PC-9 (cell line): Measurements from ENCODE around the gene DAB1. TPM values are rescaled to one million over a fixed set of nuclear protein-coding genes. Genes with fewer than 3 reads are reported as not detected.

Experiments used
- BruUV-seq: library from RNA; stranded (reverse); fragments of 400-500 nt; replicated peaks from 2 replicates; lab custom pipeline; 2021; lab: Mats Ljungman, UMichigan
- CTCF ChIA-PET: fragments of 300-600 bp; sonication (Branson Sonifier 250); formaldehyde crosslinking; loops from one replicate; lab custom pipeline; 2022; ENCODE audit warnings: antibody characterized with exemption; lab: Charles Lee
- POLR2A ChIA-PET: fragments of 300-600 bp; sonication (Branson Sonifier 250); formaldehyde crosslinking; loops from one replicate; lab custom pipeline; 2022; ENCODE audit warnings: antibody characterized with exemption; ENCODE audit not compliant: unreplicated experiment; lab: Charles Lee
- DNase-seq, 2 experiments: peaks; one replicate each; pipeline versions ENCODE4 v3.0.0 to v3.0.0-alpha.2; 2015 to 2022; ENCODE audit warnings: mixed read lengths in 1 of 2
- H2AFZ ChIP-seq: fragments of 200-600 bp; sonication (generic); 2 replicates; pipeline ENCODE4 v1.8.1; 2017; ENCODE audit warnings: antibody characterized with exemption
- H3F3A ChIP-seq: fragments of 200-600 bp; sonication (generic); 2 replicates; pipeline ENCODE4 v1.8.1; 2017; ENCODE audit warnings: antibody characterized with exemption, mild to moderate bottlenecking, low read depth; ENCODE audit not compliant: insufficient read depth
- H3K27ac ChIP-seq: fragments of 200-600 bp; sonication (generic); 2 replicates; pipeline ENCODE4 v1.6.1; 2016; ENCODE audit warnings: mixed run types
- H3K27me3 ChIP-seq: fragments of 200-600 bp; sonication (generic); 2 replicates; pipeline ENCODE4 v1.6.1; 2016; ENCODE audit warnings: low read depth, mixed run types; ENCODE audit not compliant: insufficient read depth
- H3K36me3 ChIP-seq: fragments of 200-600 bp; sonication (generic); 2 replicates; pipeline ENCODE4 v1.6.1; 2016; ENCODE audit warnings: low read depth, mixed run types
- H3K4me1 ChIP-seq: fragments of 200-600 bp; sonication (generic); replicated peaks from 2 replicates; pipeline ENCODE4 v1.6.1; 2016; ENCODE audit warnings: mixed run types; ENCODE audit not compliant: insufficient read depth
- H3K4me2 ChIP-seq: fragments of 200-600 bp; sonication (generic); 2 replicates; pipeline ENCODE4 v1.6.1; 2017; ENCODE audit warnings: mixed run types
- H3K4me3 ChIP-seq: fragments of 200-600 bp; sonication (generic); 2 replicates; pipeline ENCODE4 v1.6.1; 2016; ENCODE audit warnings: mixed run types
- H3K79me2 ChIP-seq: fragments of 200-600 bp; sonication (generic); 2 replicates; pipeline ENCODE4 v1.6.1; 2017; ENCODE audit warnings: low read depth, mixed run types
- H3K9me2 ChIP-seq: fragments of 200-600 bp; sonication (generic); 2 replicates; pipeline ENCODE4 v1.8.1; 2017; ENCODE audit warnings: mild to moderate bottlenecking; ENCODE audit not compliant: insufficient read depth
- H3K9me3 ChIP-seq: fragments of 200-600 bp; sonication (generic); 2 replicates; pipeline ENCODE4 v1.8.1; 2016; ENCODE audit warnings: low read depth; ENCODE audit not compliant: insufficient read depth
- H4K20me1 ChIP-seq: fragments of 200-600 bp; sonication (generic); 2 replicates; pipeline ENCODE4 v1.8.1; 2017; ENCODE audit not compliant: insufficient read depth
- EZH2 ChIP-seq: fragments of 200-600 bp; sonication (generic); IDR thresholded peaks from 2 replicates; pipeline ENCODE4 v1.8.0; 2017; ENCODE audit warnings: antibody characterized with exemption, low read depth
- intact Hi-C: fragments of 100-400 bp; cut with micrococcal nuclease; formaldehyde crosslinking; loops from one replicate; pipeline ENCODE4 v1.10.0; 2022; ENCODE audit not compliant: unreplicated experiment
- total RNA-seq: library from RNA; stranded (reverse); gene quantifications from 2 replicates; pipeline ENCODE4 v1.2.3, GENCODE V29; 2021
- TF ChIP-seq, protein P1 (sequence below): fragments of 200-600 bp; sonication (generic); conservative IDR thresholded peaks from 2 replicates; pipeline ENCODE4 v1.6.1; 2017; ENCODE audit warnings: mixed run types, antibody characterized with exemption, mild to moderate bottlenecking, moderate library complexity

DAB1 gene
- total RNA-seq, 1 experiment from 2014 or later, result not detected

DNA sequence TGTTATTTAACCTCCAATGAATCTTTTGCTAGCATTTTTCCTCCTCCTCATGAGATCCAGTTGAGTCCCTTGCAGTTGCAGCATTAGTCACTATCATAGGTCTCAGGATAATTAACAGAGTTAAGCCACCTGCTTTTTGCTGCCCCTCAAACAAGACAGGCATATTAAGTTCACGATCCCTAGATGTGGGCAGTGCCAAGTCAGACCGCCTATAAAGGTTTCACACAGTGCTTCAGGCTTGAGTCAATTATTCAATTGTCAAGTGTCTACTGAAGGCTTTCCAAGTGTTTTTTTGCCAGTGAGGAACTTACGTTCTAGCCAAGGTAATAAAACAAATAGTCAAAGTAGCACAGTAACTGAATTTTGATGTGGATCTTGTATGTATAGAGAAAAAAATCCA, 175.0 kb downstream of the DAB1 start:
- Histone ChIP-seq H3F3A (no peaks in the 10 kb centered on the region), H3K36me3 (no peaks in the 10 kb centered on the region), H3K79me2 (no peaks in the 10 kb centered on the region), H3K9me2 (no peaks in the 10 kb centered on the region), H2AFZ (no peak overlapping the region), H3K4me2 (no peak overlapping the region), H3K9me3 (no peaks in the 10 kb centered on the region), H3K4me3 (no peak overlapping the region), H3K4me1 (no peaks in the 10 kb centered on the region), H4K20me1 (0 out of 2 replicates have a peak, but pooled peaks cover 4% of the 10 kb centered on the region), H3K27ac (no peak overlapping the region), H3K27me3 (no peaks in the 10 kb centered on the region)
- CTCF ChIA-PET, result no interaction called here
- intact Hi-C loops, result no loop called here
- TF ChIP-seq, protein P1, sequence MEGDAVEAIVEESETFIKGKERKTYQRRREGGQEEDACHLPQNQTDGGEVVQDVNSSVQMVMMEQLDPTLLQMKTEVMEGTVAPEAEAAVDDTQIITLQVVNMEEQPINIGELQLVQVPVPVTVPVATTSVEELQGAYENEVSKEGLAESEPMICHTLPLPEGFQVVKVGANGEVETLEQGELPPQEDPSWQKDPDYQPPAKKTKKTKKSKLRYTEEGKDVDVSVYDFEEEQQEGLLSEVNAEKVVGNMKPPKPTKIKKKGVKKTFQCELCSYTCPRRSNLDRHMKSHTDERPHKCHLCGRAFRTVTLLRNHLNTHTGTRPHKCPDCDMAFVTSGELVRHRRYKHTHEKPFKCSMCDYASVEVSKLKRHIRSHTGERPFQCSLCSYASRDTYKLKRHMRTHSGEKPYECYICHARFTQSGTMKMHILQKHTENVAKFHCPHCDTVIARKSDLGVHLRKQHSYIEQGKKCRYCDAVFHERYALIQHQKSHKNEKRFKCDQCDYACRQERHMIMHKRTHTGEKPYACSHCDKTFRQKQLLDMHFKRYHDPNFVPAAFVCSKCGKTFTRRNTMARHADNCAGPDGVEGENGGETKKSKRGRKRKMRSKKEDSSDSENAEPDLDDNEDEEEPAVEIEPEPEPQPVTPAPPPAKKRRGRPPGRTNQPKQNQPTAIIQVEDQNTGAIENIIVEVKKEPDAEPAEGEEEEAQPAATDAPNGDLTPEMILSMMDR, result no peak
- no peak for TF ChIP-seq EZH2
- no TSS peak for BruUV-seq
- POLR2A ChIA-PET, result no interaction called here
- no peak for DNase-seq

DNA sequence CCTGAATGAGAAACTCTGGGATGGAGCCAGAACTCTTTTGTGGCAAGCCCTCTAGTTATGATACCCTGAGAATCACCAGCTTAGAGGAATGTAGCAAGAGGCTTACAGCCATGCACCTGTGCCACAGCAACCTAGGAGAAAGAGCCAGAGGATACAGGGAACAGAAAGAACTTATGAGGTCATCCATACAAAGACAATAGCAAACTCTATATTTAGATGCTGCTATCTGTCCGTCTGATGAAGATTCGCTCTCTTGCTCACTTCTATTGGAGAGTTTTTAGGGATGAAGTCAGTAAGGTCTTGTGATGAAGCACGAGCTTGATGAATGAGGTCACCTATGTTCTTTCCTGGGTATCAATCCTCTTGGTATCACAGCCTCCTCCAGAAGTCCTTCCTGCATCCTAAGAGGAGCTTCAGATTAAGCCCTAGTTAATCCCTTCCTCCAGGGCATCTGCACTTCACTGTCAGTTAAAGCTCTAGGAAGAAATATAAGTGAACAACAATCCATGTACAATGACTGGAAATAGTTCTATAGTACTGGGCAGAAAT, 185.6 kb downstream of the DAB1 start:
- Histone ChIP-seq H3F3A (no peaks in the 10 kb centered on the region), H2AFZ (no peak overlapping the region), H3K9me3 (no peaks in the 10 kb centered on the region), H3K4me1 (no peaks in the 10 kb centered on the region), H3K9me2 (no peaks in the 10 kb centered on the region), H3K4me3 (no peak overlapping the region), H3K79me2 (no peaks in the 10 kb centered on the region), H4K20me1 (no peaks in the 10 kb centered on the region), H3K4me2 (no peak overlapping the region), H3K27ac (no peak overlapping the region), H3K27me3 (no peaks in the 10 kb centered on the region; the same call in 1 of the 2 replicates), H3K36me3 (no peaks in the 10 kb centered on the region)
- POLR2A ChIA-PET, result no interaction called here
- CTCF ChIA-PET, result no interaction called here
- DNase-seq, result no peak
- intact Hi-C loops, result no loop called here
- BruUV-seq, result no TSS peak
- no peak for TF ChIP-seq EZH2
- TF ChIP-seq, protein P1, result no peak

DNA sequence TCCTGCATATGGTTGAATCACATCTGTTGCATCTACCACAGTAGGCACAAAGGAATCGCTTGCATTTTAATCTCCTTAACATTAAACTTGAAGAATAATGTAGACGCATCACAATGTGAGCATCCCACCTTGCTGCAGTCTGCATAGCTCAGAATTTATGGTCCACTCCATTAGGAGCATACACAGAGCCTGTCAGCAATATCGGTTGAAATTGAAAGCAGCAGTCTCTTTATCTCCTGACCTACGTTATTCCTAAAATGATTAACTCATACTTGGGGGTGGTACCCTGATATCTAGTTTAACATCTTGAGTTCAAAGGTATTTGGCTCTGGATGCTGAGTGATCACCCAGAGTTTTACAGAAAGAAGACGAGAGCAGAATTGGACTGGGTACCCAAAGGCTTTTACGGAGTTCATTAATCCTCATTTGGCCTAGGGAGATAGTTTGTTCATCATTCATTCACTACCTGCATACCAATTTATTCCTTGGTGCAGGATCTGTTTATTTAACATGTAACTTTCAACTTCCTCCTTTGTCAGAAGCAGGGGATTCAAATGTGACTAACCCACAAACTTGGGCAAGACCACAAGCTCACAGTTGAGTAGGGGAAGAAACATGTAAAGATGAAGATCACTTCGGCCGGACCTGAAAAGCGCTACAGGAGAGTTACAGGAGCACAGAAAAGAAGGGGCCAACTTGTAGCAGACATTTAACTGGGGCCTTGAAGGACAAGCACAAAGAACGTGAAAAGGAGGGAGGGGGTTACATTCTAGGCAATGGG, 187.9 kb downstream of the DAB1 start:
- H3K79me2 ChIP-seq, result no peaks in the 10 kb centered on the region
- no peak overlapping the region for H3K27ac ChIP-seq
- H3F3A ChIP-seq, result no peaks in the 10 kb centered on the region
- no peaks in the 10 kb centered on the region for H3K36me3 ChIP-seq
- H2AFZ ChIP-seq, result no peak overlapping the region
- H3K4me1 ChIP-seq, result no peaks in the 10 kb centered on the region
- CTCF ChIA-PET, result interaction anchor here (0.6 kb wide), 1 partner anchor 405 kb away, joined by 3 read pairs; no protein-coding TSS in a partner anchor
- intact Hi-C loops, result no loop called here
- no peak overlapping the region for H3K4me3 ChIP-seq
- TF ChIP-seq EZH2, result no peak
- TF ChIP-seq, protein P1, result no peak
- no peak for DNase-seq
- BruUV-seq, result no TSS peak
- no peaks in the 10 kb centered on the region for H3K9me3 ChIP-seq
- no peaks in the 10 kb centered on the region for H3K9me2 ChIP-seq
- H3K4me2 ChIP-seq, result no peak overlapping the region
- no peaks in the 10 kb centered on the region; the same call in 1 of the 2 replicates for H3K27me3 ChIP-seq
- POLR2A ChIA-PET, result no interaction called here
- H4K20me1 ChIP-seq, result no peaks in the 10 kb centered on the region
